BE2C (cell line): ENCODE data around the gene USP5.

ENCODE experiments used
- DNase-seq: peaks from one replicate; pipeline ENCODE4 v3.0.0-alpha.2; 2020
- H3K27me3 ChIP-seq: fragments of 250-450 bp; sonication (Bioruptor Pico); 2 replicates; pipeline ENCODE4 v1.5.1; 2020; ENCODE audit warnings: mild to moderate bottlenecking
- H3K36me3 ChIP-seq: fragments of 250-450 bp; sonication (Bioruptor Pico); 2 replicates; pipeline ENCODE4 v1.5.1; 2020; ENCODE audit warnings: mild to moderate bottlenecking
- H3K4me1 ChIP-seq: fragments of 250-450 bp; sonication (Bioruptor Pico); 2 replicates; pipeline ENCODE4 v1.5.1; 2020
- H3K4me3 ChIP-seq: 2 replicates; pipeline ENCODE4 v1.5.1; 2011; ENCODE audit warnings: low read depth, low read length
- H3K9me3 ChIP-seq: fragments of 250-450 bp; sonication (Bioruptor Pico); 2 replicates; pipeline ENCODE4 v1.5.1; 2020
- CTCF ChIP-seq: IDR thresholded peaks from 2 replicates; pipeline ENCODE4 v1.5.1; 2012; ENCODE audit warnings: mild to moderate bottlenecking, low read depth, low read length

USP5 gene

GRCh38 chr12:6817098-6817497, 34.9 kb upstream of the USP5 start:
- Histone ChIP-seq H3K4me1 (peaks cover 28% of the 10 kb centered on the region), H3K9me3 (no peaks in the 10 kb centered on the region), H3K4me3 (no peak overlapping the region), H3K36me3 (no peaks in the 10 kb centered on the region), H3K27me3 (no peaks in the 10 kb centered on the region)
- DNase-seq, result no peak
- no peak for TF ChIP-seq CTCF

GRCh38 chr12:6817662-6818157, 34.2 kb upstream of the USP5 start:
- no peaks in the 10 kb centered on the region for H3K9me3 ChIP-seq
- no peaks in the 10 kb centered on the region for H3K36me3 ChIP-seq
- DNase-seq, result no peak
- no peak for TF ChIP-seq CTCF
- peaks cover 28% of the 10 kb centered on the region for H3K4me1 ChIP-seq
- no peak overlapping the region for H3K4me3 ChIP-seq
- no peaks in the 10 kb centered on the region for H3K27me3 ChIP-seq

GRCh38 chr12:6818222-6818621, 33.7 kb upstream of the USP5 start:
- no peak for TF ChIP-seq CTCF
- H3K36me3 ChIP-seq, result no peaks in the 10 kb centered on the region
- H3K4me3 ChIP-seq, result no peak overlapping the region
- peaks cover 28% of the 10 kb centered on the region for H3K4me1 ChIP-seq
- H3K27me3 ChIP-seq, result no peaks in the 10 kb centered on the region
- no peak for DNase-seq
- H3K9me3 ChIP-seq, result no peaks in the 10 kb centered on the region

GRCh38 chr12:6818645-6819044, 33.3 kb upstream of the USP5 start:
- H3K4me3 ChIP-seq, result no peak overlapping the region
- H3K36me3 ChIP-seq, result no peaks in the 10 kb centered on the region
- TF ChIP-seq CTCF, result no peak
- no peaks in the 10 kb centered on the region for H3K9me3 ChIP-seq
- peaks cover 28% of the 10 kb centered on the region for H3K4me1 ChIP-seq
- no peaks in the 10 kb centered on the region for H3K27me3 ChIP-seq
- DNase-seq, result no peak

- no peaks in the 10 kb centered on the region for H3K27me3 ChIP-seq
- no peak for DNase-seq
- H3K4me1 ChIP-seq, result peaks cover 28% of the 10 kb centered on the region
- no peaks in the 10 kb centered on the region for H3K9me3 ChIP-seq
- TF ChIP-seq CTCF, result no peak
- no peaks in the 10 kb centered on the region for H3K36me3 ChIP-seq
- H3K4me3 ChIP-seq, result no peak overlapping the region
Measured at GRCh38 chr12:6819106-6820030, 32.6 kb upstream of the USP5 start.

GRCh38 chr12:6820166-6820565, 31.8 kb upstream of the USP5 start:
- no peak for DNase-seq
- Histone ChIP-seq H3K9me3 (no peaks in the 10 kb centered on the region), H3K4me3 (no peak overlapping the region), H3K27me3 (no peaks in the 10 kb centered on the region), H3K4me1 (peaks cover 29% of the 10 kb centered on the region), H3K36me3 (no peaks in the 10 kb centered on the region)
- no peak for TF ChIP-seq CTCF
